SIG-M5 treated with dmso at 0.1 percent for 504 hours (cell line): ENCODE results near the gene ITGA2B.

Experiments used
- DNase-seq: peaks from one replicate; lab custom pipeline; 2025; ENCODE audit not compliant: unreplicated experiment; lab: John Stamatoyannopoulos, UW

ITGA2B gene

GRCh38 chr17:44389281-44389680, at the start of gene ITGA2B:
ITGA2B (minus strand) TSS chr17:44389649; CDS start chr17:44389473, 176 bp downstream.
- DNase-seq = no peak

GRCh38 chr17:44439168-44439567, 49.7 kb upstream of the ITGA2B start:
- DNase-seq = no peak

- no peak for DNase-seq
Measured at GRCh38 chr17:44438636-44439035, 49.2 kb upstream of the ITGA2B start.

- no peak for DNase-seq
Measured at GRCh38 chr17:44436336-44436735, 46.9 kb upstream of the ITGA2B start.

- DNase-seq = no peak
Measured at GRCh38 chr17:44432254-44433157, 43.1 kb upstream of the ITGA2B start.

- DNase-seq = no peak
Measured at GRCh38 chr17:44424828-44425461, 35.5 kb upstream of the ITGA2B start.

- no peak for DNase-seq
Measured at GRCh38 chr17:44417553-44417952, 28.1 kb upstream of the ITGA2B start.

- no peak for DNase-seq
Measured at GRCh38 chr17:44416558-44417289, 27.3 kb upstream of the ITGA2B start.

- DNase-seq = no peak
Measured at GRCh38 chr17:44414394-44415155, 25.1 kb upstream of the ITGA2B start.

GRCh38 chr17:44409309-44410028, 20.0 kb upstream of the ITGA2B start:
- no peak for DNase-seq

GRCh38 chr17:44408786-44409185, 19.3 kb upstream of the ITGA2B start:
- DNase-seq = no peak

GRCh38 chr17:44402564-44403172, 13.2 kb upstream of the ITGA2B start:
- no peak for DNase-seq

GRCh38 chr17:44400226-44400847, 10.9 kb upstream of the ITGA2B start:
- peak; percentile 33 for DNase-seq

- DNase-seq = no peak
Measured at GRCh38 chr17:44398692-44399691, 9.5 kb upstream of the ITGA2B start.

- no peak for DNase-seq
Measured at GRCh38 chr17:44397479-44398440, 8.3 kb upstream of the ITGA2B start.

GRCh38 chr17:44396946-44397345, 7.5 kb upstream of the ITGA2B start:
- no peak for DNase-seq

GRCh38 chr17:44394833-44395232, 5.4 kb upstream of the ITGA2B start:
- DNase-seq = no peak
